ENCODE results near the gene TMEM212. TPM values are rescaled to one million over a fixed set of nuclear protein-coding genes. Genes with fewer than 3 reads are reported as not detected.
A peak's percentile ranks its signal among the peaks of the same experiment; 100 is the strongest.

Gene TMEM212
- total and polyA plus RNA-seq, 2 of the 13 experiments (the other 11 are each of a cell fraction or from before 2014, with no cell fraction given): not detected

GRCh38 chr3:171845481-171846284 is 2.5 kb downstream of the TMEM212 start (continued):
- no peak for TF ChIP-seq ZBED4 (CRISPR knock-in tag; IDR thresholded peaks at IDR 0.05; ENCODE audit: borderline replicate concordance)
- TF ChIP-seq ZFP1 (CRISPR knock-in tag; IDR thresholded peaks at IDR 0.05): no peak
- no peak for TF ChIP-seq MYNN (CRISPR knock-in tag; IDR thresholded peaks at IDR 0.05; ENCODE audit: low read depth)
- no peak for TF ChIP-seq ISX (CRISPR knock-in tag; conservative IDR thresholded peaks at IDR 0.05)
- TF ChIP-seq SAP130 (CRISPR knock-in tag; IDR thresholded peaks at IDR 0.05; ENCODE audit: low read depth): peak; percentile 46
- no peak for TF ChIP-seq HMGXB4 (CRISPR knock-in tag; IDR thresholded peaks at IDR 0.05; ENCODE audit: borderline replicate concordance in 1 of 2, low read depth in 1 of 2)
- TF ChIP-seq ZNF557 (CRISPR knock-in tag; IDR thresholded peaks at IDR 0.05): no peak
- TF ChIP-seq GMEB2 (CRISPR knock-in tag; IDR thresholded peaks at IDR 0.05; ENCODE audit: low read depth): no peak
- no peak for TF ChIP-seq MBNL3 (CRISPR knock-in tag; conservative IDR thresholded peaks at IDR 0.05)
- TF ChIP-seq PAXIP1 (CRISPR knock-in tag; conservative IDR thresholded peaks at IDR 0.05): peak; percentile 67; the same call in 1 of the 2 replicates
- no peak for TF ChIP-seq ZXDC (CRISPR knock-in tag; IDR thresholded peaks at IDR 0.05)
- TF ChIP-seq TEAD3 (CRISPR knock-in tag; optimal IDR thresholded peaks at IDR 0.05; ENCODE audit: borderline replicate concordance): peak; percentile 14
- TF ChIP-seq SOX13 (IDR thresholded peaks at IDR 0.05): peak; percentile 51; the same call in 1 of the 2 replicates
- TF ChIP-seq SOX13 (CRISPR knock-in tag; conservative IDR thresholded peaks at IDR 0.05 in 1 of 2, IDR thresholded peaks at IDR 0.05 in 1 of 2): peak in 1 of 2 experiments; percentile 90; a peak in 2 of 4 replicates

Data from HepG2 (cell line).